Left lung (tissue), 10 donors: ENCODE results near the gene CAPZB. TPM values are rescaled to one million over a fixed set of nuclear protein-coding genes. Genes with fewer than 3 reads are reported as not detected.

ENCODE experiments used
- ATAC-seq: fragments of 200-7000 bp; cut with Tn5 transposase; one replicate; pipeline ENCODE4 v1.9.1; 2020; ENCODE audit warnings: moderate library complexity
- DNase-seq, 4 donors: peaks; one replicate each; pipeline ENCODE4 v3.0.0-alpha.2; 2013 to 2020
- H3K27ac ChIP-seq, 2 donors: fragments of 200-600 bp; sonication (generic) in 1 of 2; one replicate each; pipeline versions ENCODE4 v1.5.0 to v1.8.0; 2020 to 2021
- H3K27me3 ChIP-seq, 2 donors: fragments of 200-600 bp; sonication (generic) in 1 of 2; one replicate each; pipeline versions ENCODE4 v1.5.0 to v1.8.0; 2020 to 2021
- H3K36me3 ChIP-seq, 2 donors: fragments of 200-600 bp; sonication (generic) in 1 of 2; one replicate each; pipeline versions ENCODE4 v1.5.0 to v1.8.0; 2020 to 2021
- H3K4me1 ChIP-seq, 2 donors: fragments of 200-600 bp; one replicate each; pipeline ENCODE4 v1.8.0; 2021
- H3K4me3 ChIP-seq, 2 donors: fragments of 200-600 bp; sonication (generic) in 1 of 2; one replicate each; pipeline versions ENCODE4 v1.5.0 to v1.8.0; 2020 to 2021; ENCODE audit warnings: mild to moderate bottlenecking in 1 of 2
- H3K9me3 ChIP-seq, 2 donors: fragments of 200-600 bp; sonication (generic) in 1 of 2; one replicate each; pipeline versions ENCODE4 v1.5.0 to v1.8.0; 2020 to 2021
- intact Hi-C, 2 donors: fragments of 100-400 bp; cut with DNase I; formaldehyde crosslinking; loops; one replicate each; pipeline versions ENCODE4 v1.11.2 to v1.14.2; 2022
- polyA plus RNA-seq, 6 donors: library from polyadenylated mRNA; unstranded; fragments of 120-200 nt; gene quantifications; one replicate each; pipeline ENCODE4 v1.2.1, GENCODE V29; 2013; ENCODE audit not compliant: insufficient read length in 6 of 6
- total RNA-seq, 2 donors: library from RNA; stranded (reverse); fragmentation: NEBNext Ultra II Directional; extraction: Animal tissue kit (Norgen Biotek cat#: 25700); gene quantifications; one replicate each; pipeline ENCODE4 v1.2.1, GENCODE V29; 2021
- TF ChIP-seq, protein P1 (sequence below), 2 donors: fragments of 200-600 bp; sonication (generic) in 1 of 2; IDR thresholded peaks; one replicate each; pipeline versions ENCODE4 v1.5.0 to v1.8.0; 2021; ENCODE audit warnings: antibody characterized with exemption in 2 of 2
- donor health status: DM: no; HTN: yes; CAD: no.
- donor health status: DM: no; HTN: no; CAD: no.

Gene CAPZB
- total and polyA plus RNA-seq, 8 donors: 223 to 327 (median 256) TPM

DNA sequence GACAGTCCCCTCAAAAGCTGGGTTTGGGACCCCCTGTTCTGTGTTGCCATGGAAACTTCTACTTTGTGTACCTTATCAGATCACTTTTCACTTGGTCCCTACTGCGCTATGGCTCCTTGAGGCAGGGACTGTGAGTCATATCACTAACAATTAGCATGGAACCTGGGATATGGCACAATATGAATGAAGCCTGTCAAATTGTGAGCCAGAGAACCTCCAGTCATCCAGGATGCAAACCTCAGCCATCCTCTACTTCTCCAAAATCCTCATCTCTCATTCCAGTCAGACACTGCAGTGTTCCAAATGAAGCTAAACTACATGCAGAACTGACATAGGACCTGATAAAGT lies 11.2 kb upstream of the CAPZB start:
- TF ChIP-seq, protein P1, sequence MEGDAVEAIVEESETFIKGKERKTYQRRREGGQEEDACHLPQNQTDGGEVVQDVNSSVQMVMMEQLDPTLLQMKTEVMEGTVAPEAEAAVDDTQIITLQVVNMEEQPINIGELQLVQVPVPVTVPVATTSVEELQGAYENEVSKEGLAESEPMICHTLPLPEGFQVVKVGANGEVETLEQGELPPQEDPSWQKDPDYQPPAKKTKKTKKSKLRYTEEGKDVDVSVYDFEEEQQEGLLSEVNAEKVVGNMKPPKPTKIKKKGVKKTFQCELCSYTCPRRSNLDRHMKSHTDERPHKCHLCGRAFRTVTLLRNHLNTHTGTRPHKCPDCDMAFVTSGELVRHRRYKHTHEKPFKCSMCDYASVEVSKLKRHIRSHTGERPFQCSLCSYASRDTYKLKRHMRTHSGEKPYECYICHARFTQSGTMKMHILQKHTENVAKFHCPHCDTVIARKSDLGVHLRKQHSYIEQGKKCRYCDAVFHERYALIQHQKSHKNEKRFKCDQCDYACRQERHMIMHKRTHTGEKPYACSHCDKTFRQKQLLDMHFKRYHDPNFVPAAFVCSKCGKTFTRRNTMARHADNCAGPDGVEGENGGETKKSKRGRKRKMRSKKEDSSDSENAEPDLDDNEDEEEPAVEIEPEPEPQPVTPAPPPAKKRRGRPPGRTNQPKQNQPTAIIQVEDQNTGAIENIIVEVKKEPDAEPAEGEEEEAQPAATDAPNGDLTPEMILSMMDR (IDR thresholded peaks at IDR 0.05): no peak
- Histone ChIP-seq H3K4me1 (peaks cover 0 to 12% of the 10 kb centered on the region in 2 donors), H3K4me3 (no peak overlapping the region), H3K9me3 (no peaks in the 10 kb centered on the region), H3K27ac (peak overlapping the region in 1 of 2 donors; percentile 72), H3K36me3 (no peaks in the 10 kb centered on the region), H3K27me3 (no peaks in the 10 kb centered on the region)
- intact Hi-C loops: loop anchor here in 1 of 2 donors (10.0 kb wide), 1 partner anchor 148 kb away; the partner anchor contains the start of gene NBL1
- no peak for DNase-seq
- no peak for ATAC-seq

DNA sequence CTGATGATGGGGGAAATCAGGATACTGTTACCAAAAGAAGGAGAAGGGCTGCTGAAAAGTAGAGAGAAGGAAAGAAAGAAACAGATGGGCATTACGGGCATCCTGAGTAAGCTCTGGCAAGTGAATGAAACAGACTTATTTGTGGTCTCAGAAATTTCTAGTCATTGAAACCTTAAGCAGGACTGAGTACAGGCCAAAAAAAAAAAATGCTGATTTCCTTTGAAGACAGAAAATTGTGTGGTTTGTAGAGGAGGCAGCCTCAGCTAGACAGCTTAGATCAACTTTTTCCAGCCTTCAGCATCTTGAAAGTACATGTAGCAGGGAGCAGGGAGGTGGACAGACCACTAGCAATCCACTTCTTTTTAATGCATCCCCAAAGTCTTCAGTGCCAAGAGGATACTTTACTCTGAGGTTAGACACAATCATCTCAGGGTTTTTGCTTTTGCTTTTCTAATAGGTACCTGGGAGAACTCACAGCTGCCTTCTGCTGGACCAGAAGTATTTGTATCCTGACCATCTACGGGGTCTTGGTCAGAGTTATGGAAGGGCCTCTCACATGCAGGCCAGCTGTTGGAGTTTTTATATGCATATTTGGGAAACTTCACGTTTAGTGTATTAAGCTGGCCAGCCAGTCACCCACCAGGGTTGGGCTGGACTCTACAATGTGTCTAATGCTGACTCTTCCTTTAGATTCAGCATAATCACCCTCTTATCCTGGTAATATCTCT lies 10.6 kb upstream of the CAPZB start:
- intact Hi-C loops: loop anchor here in 1 of 2 donors (10.0 kb wide), 1 partner anchor 149 kb away; the partner anchor contains the start of gene NBL1

DNA sequence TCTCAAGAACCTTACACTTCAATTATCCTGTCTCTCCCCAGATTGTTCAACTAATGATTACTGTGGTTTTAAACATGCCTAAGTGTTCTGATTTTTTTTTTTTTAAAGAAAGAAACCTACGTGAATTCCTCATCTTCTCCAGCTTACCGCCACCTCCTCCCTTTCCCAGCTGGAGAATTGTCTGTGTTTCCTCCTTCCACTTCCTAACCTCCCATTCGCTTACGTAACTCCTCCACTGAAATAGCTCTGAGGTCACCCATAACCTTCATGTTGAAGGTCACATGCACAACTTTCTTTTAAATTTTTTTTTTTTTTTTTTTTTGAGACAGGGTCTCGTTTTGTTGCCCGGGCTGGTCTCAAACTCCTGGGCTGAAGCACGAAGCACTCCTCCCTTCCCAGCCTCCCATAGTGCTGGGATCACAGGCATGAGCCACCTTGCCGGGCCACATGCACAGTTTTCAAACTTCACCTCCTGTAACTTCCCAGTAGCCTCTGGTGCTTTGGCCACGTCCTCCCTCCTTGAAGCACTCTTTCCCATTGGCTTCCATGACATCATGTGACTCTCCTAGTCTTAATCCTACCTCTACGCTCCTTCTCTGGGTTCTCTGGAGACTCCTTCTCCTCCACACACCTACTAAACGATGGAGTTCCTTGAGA lies 9.8 kb upstream of the CAPZB start:
- Histone ChIP-seq H3K36me3 (no peaks in the 10 kb centered on the region), H3K4me3 (no peak overlapping the region), H3K27me3 (no peaks in the 10 kb centered on the region), H3K4me1 (peaks cover 0 to 12% of the 10 kb centered on the region in 2 donors), H3K27ac (peak overlapping the region in 1 of 2 donors; percentile 72), H3K9me3 (no peaks in the 10 kb centered on the region)
- DNase-seq (peak in 1 of 4 donors; percentile 42), ATAC-seq (peak; percentile 55)
- intact Hi-C loops: loop anchor here in 1 of 2 donors (10.0 kb wide), 1 partner anchor 150 kb away; the partner anchor contains the start of gene NBL1
- TF ChIP-seq, protein P1 (IDR thresholded peaks at IDR 0.05): no peak

More for the DNA sequence above, 10.6 kb upstream of the CAPZB start:
- Histone ChIP-seq H3K36me3 (no peaks in the 10 kb centered on the region), H3K4me3 (no peak overlapping the region), H3K9me3 (no peaks in the 10 kb centered on the region), H3K27me3 (no peaks in the 10 kb centered on the region), H3K4me1 (peaks cover 0 to 12% of the 10 kb centered on the region in 2 donors), H3K27ac (peak overlapping the region in 1 of 2 donors; percentile 72)
- DNase-seq (peak in 2 of 4 donors; percentile 47 to 71), ATAC-seq (peak; percentile 45)
- TF ChIP-seq, protein P1 (IDR thresholded peaks at IDR 0.05): no peak

DNA sequence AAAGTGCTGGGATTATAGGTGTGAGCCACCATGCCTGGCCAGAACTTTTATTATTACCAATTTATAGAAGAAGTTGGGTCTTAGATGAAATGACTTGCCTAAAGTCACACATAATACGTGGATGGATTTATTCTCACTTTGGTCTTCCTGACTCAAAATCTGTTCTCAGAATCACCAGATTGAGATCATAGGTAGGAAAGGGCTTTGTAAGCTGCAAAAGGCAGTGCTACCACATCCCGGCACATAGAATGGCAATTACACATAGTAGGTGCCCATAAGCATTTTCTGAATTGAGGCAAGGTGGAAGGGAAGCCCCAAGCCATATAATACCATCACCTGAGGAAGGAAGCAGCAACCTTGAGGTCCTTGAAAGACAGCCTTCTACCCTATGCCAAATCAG lies 8.2 kb upstream of the CAPZB start:
- ATAC-seq (no peak), DNase-seq (no peak)
- H3K4me3 ChIP-seq: no peak overlapping the region
- H3K27me3 ChIP-seq: no peaks in the 10 kb centered on the region
- TF ChIP-seq, protein P1 (IDR thresholded peaks at IDR 0.05): no peak
- intact Hi-C loops: loop anchor here in 1 of 2 donors (10.0 kb wide), 1 partner anchor 151 kb away; the partner anchor contains the start of gene NBL1
- no peaks in the 10 kb centered on the region for H3K9me3 ChIP-seq
- no peak overlapping the region for H3K27ac ChIP-seq
- no peaks in the 10 kb centered on the region for H3K36me3 ChIP-seq
- H3K4me1 ChIP-seq: peaks cover 0 to 12% of the 10 kb centered on the region in 2 donors

DNA sequence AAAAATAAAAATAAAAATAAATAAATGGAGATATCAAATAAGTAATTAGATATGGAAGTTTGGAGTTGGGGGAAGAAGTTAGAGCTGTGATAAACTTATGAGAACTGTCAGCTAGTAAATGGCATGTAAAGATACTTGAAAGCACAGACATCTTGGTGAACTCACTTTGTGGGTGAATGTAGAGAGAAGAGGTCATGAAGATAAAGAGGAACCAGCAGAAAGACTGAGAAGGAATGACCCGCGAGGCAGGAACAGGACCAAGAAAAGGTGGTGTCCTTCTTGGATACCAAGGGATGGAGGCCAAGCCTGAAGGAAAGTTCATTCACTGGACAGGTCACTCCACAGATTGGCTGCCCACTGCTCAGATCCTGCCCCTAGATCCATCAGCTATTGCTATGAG lies 4.7 kb upstream of the CAPZB start:
- no peak overlapping the region for H3K4me3 ChIP-seq
- TF ChIP-seq, protein P1 (IDR thresholded peaks at IDR 0.05): no peak
- H3K27ac ChIP-seq: no peak overlapping the region
- ATAC-seq: no peak
- no peaks in the 10 kb centered on the region for H3K9me3 ChIP-seq
- H3K36me3 ChIP-seq: no peaks in the 10 kb centered on the region
- H3K4me1 ChIP-seq: peaks cover 4 to 20% of the 10 kb centered on the region in 2 donors
- DNase-seq: no peak
- no peaks in the 10 kb centered on the region for H3K27me3 ChIP-seq
- intact Hi-C loops: loop anchor here in 1 of 2 donors (10.0 kb wide), 1 partner anchor 155 kb away; the partner anchor contains the start of gene NBL1
